C4-2B (cell line): ENCODE measurements around the gene ZFAND3.

ENCODE experiments used
- ZFX ChIP-seq: fragments of 450-650 bp; IDR thresholded peaks from 2 replicates; pipeline ENCODE4 v1.6.1; 2017
- TF ChIP-seq, protein P1 (sequence below): fragments of 450-650 bp; conservative IDR thresholded peaks from 2 replicates; pipeline ENCODE4 v1.5.1; 2017; ENCODE audit warnings: mild to moderate bottlenecking

DNA sequence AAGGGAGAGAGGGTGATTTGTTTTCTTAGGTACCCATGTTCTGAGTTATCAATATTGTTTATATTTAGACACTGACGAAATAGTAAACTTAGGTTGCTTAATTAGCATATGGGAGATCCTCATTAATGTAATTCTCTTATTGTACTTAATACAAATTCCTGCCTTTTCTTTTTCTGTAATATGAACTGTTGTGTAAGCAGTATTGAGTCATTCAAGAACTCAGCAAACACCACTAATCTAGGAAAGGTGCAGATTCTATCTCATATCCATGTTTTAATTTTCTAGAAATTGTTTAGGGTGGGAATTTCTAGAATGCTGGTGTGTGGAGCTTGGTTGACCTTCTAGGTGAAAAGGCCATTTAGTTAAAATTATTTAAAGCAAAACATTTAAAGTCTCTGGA is 216.0 kb downstream of the ZFAND3 start:
- TF ChIP-seq, protein P1, sequence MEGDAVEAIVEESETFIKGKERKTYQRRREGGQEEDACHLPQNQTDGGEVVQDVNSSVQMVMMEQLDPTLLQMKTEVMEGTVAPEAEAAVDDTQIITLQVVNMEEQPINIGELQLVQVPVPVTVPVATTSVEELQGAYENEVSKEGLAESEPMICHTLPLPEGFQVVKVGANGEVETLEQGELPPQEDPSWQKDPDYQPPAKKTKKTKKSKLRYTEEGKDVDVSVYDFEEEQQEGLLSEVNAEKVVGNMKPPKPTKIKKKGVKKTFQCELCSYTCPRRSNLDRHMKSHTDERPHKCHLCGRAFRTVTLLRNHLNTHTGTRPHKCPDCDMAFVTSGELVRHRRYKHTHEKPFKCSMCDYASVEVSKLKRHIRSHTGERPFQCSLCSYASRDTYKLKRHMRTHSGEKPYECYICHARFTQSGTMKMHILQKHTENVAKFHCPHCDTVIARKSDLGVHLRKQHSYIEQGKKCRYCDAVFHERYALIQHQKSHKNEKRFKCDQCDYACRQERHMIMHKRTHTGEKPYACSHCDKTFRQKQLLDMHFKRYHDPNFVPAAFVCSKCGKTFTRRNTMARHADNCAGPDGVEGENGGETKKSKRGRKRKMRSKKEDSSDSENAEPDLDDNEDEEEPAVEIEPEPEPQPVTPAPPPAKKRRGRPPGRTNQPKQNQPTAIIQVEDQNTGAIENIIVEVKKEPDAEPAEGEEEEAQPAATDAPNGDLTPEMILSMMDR: no peak
- TF ChIP-seq ZFX: no peak
